HepG2 (cell line): ENCODE data around the gene PIK3R3. TPM values are rescaled to one million over a fixed set of nuclear protein-coding genes. Genes with fewer than 3 reads are reported as not detected.

Experiments
- CAMTA2 ChIP-seq: sonication (generic); formaldehyde crosslinking; IDR thresholded peaks from 2 replicates; pipeline ENCODE4 v1.4.0; 2020; ENCODE audit warnings: mild to moderate bottlenecking, missing genetic modification reagents, borderline replicate concordance
- CREB1 ChIP-seq, 2 experiments: fragments of 450-650 bp in 1 of 2; IDR thresholded peaks; 2 replicates each; pipeline ENCODE4 v1.6.1; 2016 to 2017; ENCODE audit warnings: control low read depth in 1 of 2, mild to moderate bottlenecking in 1 of 2, missing compliant biosample characterization in 1 of 2, missing genetic modification characterization in 1 of 2
- DPF2 ChIP-seq: sonication (generic); formaldehyde crosslinking; IDR thresholded peaks from 2 replicates; pipeline ENCODE4 v1.4.0; 2020; ENCODE audit warnings: mild to moderate bottlenecking, low read depth, missing genetic modification reagents, borderline replicate concordance
- FOXC1 ChIP-seq: sonication (generic); formaldehyde crosslinking; IDR thresholded peaks from 2 replicates; pipeline ENCODE4 v1.8.0; 2022; ENCODE audit warnings: mild to moderate bottlenecking, missing genetic modification reagents, borderline replicate concordance
- GATAD2A ChIP-seq: IDR thresholded peaks from 2 replicates; pipeline ENCODE4 v1.6.1; 2016
- GLI4 ChIP-seq: sonication (generic); formaldehyde crosslinking; IDR thresholded peaks from 2 replicates; pipeline ENCODE4 v1.5.1; 2020; ENCODE audit warnings: missing genetic modification reagents, mild to moderate bottlenecking, moderate library complexity, borderline replicate concordance
- NR1H2 ChIP-seq: sonication (generic); formaldehyde crosslinking; IDR thresholded peaks from 2 replicates; pipeline ENCODE4 v1.8.1; 2022; ENCODE audit warnings: low read depth, missing genetic modification reagents, borderline replicate concordance
- PTBP1 ChIP-seq: fragments of 200-400 bp; formaldehyde crosslinking; IDR thresholded peaks from 2 replicates; pipeline ENCODE4 v1.6.1; 2018; ENCODE audit warnings: low read length, low read depth; ENCODE audit not compliant: poor library complexity, severe bottlenecking
- ZNF879 ChIP-seq: sonication (generic); formaldehyde crosslinking; IDR thresholded peaks from 2 replicates; pipeline ENCODE4 v1.8.1; 2023; ENCODE audit warnings: missing genetic modification reagents
- polyA plus RNA-seq, 8 experiments: library from polyadenylated mRNA; depleted of rRNA in 3 of 8; stranded (reverse) in 7 of 8; unstranded in 1 of 8; fragments of >200 nt; fragmentation: Illumina TruSeq in 4 of 8; extraction: Trizol in 4 of 8; gene quantifications; 2 replicates each; pipeline versions ENCODE4 v1.2.1 to v1.2.3, GENCODE V29; 2011 to 2016; ENCODE audit warnings: low read depth in 4 of 8, missing spikeins in 1 of 8, mixed read lengths in 1 of 8; ENCODE audit not compliant: insufficient read depth in 1 of 8
- total RNA-seq, 5 experiments: library from RNA; depleted of rRNA; stranded (reverse); fragments of >200 nt; fragmentation: Illumina TruSeq; extraction: Trizol; gene quantifications; 2 replicates each; pipeline ENCODE4 v1.2.3, GENCODE V29; 2016; ENCODE audit warnings: low read depth in 1 of 5
- TF ChIP-seq, protein P1 (sequence below): sonication (generic); formaldehyde crosslinking; IDR thresholded peaks from 2 replicates; pipeline ENCODE4 v1.4.0; 2020; ENCODE audit warnings: missing genetic modification reagents, mild to moderate bottlenecking, borderline replicate concordance
- TF ChIP-seq, protein P2 (sequence below): sonication (generic); formaldehyde crosslinking; IDR thresholded peaks from 2 replicates; pipeline ENCODE4 v1.4.0; 2020; ENCODE audit warnings: missing genetic modification reagents, borderline replicate concordance
- TF ChIP-seq, protein P3 (sequence below): sonication (generic); formaldehyde crosslinking; IDR thresholded peaks from 2 replicates; pipeline ENCODE4 v1.5.0; 2020; ENCODE audit warnings: mild to moderate bottlenecking, missing genetic modification reagents
- TF ChIP-seq, protein P4 (sequence below): IDR thresholded peaks from 2 replicates; pipeline ENCODE4 v1.4.0; 2020; ENCODE audit warnings: mild to moderate bottlenecking, missing genetic modification reagents
- TF ChIP-seq, protein P5 (sequence below): sonication (generic); formaldehyde crosslinking; IDR thresholded peaks from 2 replicates; pipeline ENCODE4 v1.4.0; 2020; ENCODE audit warnings: mild to moderate bottlenecking, missing genetic modification reagents

The PIK3R3 gene
- total and polyA plus RNA-seq, 2 of the 13 experiments (the other 11 are each of a cell fraction or from before 2014, with no cell fraction given): 0.37 to 6.9 TPM

DNA sequence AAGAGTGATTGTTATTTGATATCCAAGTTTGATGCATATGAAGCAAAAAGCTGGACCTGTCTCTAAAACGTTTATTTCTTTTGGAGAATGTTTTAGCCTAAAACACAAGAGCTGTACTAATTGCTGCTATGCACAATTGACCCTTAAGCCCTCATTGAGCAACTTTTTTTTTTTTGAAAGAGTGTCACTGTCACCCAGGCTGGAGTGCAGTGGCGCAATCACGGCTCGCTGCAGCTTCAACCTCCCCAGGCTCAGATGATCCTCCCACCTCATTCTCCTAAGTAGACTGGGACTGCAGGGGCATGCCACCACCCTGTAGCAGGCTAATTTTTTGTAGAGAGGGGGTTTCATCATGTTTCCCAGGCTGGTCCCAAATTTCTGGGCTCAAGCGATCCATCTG lies 129.1 kb downstream of the PIK3R3 start (continued):
- TF ChIP-seq ZNF879 (CRISPR knock-in tag) (no peak), DPF2 (0 out of 2 replicates have a peak, but pooled peaks have one; percentile 34), FOXC1 (CRISPR knock-in tag) (0 out of 2 replicates have a peak, but pooled peaks have one; percentile 26), PTBP1 (no peak), NR1H2 (CRISPR knock-in tag) (no peak), CAMTA2 (no peak), GATAD2A (CRISPR knock-in tag) (peak; percentile 68), GLI4 (CRISPR knock-in tag) (no peak), CREB1 (IDR thresholded peaks at IDR 0.05) (no peak), CREB1 (CRISPR knock-in tag; IDR thresholded peaks at IDR 0.05) (peak; percentile 68)
- TF ChIP-seq, protein P1, sequence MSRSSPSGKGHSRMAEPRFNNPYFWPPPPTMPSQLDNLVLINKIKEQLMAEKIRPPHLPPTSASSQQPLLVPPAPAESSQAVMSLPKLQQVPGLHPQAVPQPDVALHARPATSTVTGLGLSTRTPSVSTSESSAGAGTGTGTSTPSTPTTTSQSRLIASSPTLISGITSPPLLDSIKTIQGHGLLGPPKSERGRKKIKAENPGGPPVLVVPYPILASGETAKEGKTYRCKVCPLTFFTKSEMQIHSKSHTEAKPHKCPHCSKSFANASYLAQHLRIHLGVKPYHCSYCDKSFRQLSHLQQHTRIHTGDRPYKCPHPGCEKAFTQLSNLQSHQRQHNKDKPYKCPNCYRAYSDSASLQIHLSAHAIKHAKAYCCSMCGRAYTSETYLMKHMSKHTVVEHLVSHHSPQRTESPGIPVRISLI (CRISPR knock-in tag): peak; percentile 98
- TF ChIP-seq, protein P2, sequence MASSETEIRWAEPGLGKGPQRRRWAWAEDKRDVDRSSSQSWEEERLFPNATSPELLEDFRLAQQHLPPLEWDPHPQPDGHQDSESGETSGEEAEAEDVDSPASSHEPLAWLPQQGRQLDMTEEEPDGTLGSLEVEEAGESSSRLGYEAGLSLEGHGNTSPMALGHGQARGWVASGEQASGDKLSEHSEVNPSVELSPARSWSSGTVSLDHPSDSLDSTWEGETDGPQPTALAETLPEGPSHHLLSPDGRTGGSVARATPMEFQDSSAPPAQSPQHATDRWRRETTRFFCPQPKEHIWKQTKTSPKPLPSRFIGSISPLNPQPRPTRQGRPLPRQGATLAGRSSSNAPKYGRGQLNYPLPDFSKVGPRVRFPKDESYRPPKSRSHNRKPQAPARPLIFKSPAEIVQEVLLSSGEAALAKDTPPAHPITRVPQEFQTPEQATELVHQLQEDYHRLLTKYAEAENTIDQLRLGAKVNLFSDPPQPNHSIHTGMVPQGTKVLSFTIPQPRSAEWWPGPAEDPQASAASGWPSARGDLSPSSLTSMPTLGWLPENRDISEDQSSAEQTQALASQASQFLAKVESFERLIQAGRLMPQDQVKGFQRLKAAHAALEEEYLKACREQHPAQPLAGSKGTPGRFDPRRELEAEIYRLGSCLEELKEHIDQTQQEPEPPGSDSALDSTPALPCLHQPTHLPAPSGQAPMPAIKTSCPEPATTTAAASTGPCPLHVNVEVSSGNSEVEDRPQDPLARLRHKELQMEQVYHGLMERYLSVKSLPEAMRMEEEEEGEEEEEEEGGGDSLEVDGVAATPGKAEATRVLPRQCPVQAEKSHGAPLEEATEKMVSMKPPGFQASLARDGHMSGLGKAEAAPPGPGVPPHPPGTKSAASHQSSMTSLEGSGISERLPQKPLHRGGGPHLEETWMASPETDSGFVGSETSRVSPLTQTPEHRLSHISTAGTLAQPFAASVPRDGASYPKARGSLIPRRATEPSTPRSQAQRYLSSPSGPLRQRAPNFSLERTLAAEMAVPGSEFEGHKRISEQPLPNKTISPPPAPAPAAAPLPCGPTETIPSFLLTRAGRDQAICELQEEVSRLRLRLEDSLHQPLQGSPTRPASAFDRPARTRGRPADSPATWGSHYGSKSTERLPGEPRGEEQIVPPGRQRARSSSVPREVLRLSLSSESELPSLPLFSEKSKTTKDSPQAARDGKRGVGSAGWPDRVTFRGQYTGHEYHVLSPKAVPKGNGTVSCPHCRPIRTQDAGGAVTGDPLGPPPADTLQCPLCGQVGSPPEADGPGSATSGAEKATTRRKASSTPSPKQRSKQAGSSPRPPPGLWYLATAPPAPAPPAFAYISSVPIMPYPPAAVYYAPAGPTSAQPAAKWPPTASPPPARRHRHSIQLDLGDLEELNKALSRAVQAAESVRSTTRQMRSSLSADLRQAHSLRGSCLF (CRISPR knock-in tag): no peak
- TF ChIP-seq, protein P3, sequence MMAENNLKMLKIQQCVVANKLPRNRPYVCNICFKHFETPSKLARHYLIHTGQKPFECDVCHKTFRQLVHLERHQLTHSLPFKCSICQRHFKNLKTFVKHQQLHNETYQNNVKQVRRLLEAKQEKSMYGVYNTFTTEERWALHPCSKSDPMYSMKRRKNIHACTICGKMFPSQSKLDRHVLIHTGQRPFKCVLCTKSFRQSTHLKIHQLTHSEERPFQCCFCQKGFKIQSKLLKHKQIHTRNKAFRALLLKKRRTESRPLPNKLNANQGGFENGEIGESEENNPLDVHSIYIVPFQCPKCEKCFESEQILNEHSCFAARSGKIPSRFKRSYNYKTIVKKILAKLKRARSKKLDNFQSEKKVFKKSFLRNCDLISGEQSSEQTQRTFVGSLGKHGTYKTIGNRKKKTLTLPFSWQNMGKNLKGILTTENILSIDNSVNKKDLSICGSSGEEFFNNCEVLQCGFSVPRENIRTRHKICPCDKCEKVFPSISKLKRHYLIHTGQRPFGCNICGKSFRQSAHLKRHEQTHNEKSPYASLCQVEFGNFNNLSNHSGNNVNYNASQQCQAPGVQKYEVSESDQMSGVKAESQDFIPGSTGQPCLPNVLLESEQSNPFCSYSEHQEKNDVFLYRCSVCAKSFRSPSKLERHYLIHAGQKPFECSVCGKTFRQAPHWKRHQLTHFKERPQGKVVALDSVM (CRISPR knock-in tag): no peak
- TF ChIP-seq, protein P4, sequence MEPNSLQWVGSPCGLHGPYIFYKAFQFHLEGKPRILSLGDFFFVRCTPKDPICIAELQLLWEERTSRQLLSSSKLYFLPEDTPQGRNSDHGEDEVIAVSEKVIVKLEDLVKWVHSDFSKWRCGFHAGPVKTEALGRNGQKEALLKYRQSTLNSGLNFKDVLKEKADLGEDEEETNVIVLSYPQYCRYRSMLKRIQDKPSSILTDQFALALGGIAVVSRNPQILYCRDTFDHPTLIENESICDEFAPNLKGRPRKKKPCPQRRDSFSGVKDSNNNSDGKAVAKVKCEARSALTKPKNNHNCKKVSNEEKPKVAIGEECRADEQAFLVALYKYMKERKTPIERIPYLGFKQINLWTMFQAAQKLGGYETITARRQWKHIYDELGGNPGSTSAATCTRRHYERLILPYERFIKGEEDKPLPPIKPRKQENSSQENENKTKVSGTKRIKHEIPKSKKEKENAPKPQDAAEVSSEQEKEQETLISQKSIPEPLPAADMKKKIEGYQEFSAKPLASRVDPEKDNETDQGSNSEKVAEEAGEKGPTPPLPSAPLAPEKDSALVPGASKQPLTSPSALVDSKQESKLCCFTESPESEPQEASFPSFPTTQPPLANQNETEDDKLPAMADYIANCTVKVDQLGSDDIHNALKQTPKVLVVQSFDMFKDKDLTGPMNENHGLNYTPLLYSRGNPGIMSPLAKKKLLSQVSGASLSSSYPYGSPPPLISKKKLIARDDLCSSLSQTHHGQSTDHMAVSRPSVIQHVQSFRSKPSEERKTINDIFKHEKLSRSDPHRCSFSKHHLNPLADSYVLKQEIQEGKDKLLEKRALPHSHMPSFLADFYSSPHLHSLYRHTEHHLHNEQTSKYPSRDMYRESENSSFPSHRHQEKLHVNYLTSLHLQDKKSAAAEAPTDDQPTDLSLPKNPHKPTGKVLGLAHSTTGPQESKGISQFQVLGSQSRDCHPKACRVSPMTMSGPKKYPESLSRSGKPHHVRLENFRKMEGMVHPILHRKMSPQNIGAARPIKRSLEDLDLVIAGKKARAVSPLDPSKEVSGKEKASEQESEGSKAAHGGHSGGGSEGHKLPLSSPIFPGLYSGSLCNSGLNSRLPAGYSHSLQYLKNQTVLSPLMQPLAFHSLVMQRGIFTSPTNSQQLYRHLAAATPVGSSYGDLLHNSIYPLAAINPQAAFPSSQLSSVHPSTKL (CRISPR knock-in tag): peak; percentile 48
- TF ChIP-seq, protein P5, sequence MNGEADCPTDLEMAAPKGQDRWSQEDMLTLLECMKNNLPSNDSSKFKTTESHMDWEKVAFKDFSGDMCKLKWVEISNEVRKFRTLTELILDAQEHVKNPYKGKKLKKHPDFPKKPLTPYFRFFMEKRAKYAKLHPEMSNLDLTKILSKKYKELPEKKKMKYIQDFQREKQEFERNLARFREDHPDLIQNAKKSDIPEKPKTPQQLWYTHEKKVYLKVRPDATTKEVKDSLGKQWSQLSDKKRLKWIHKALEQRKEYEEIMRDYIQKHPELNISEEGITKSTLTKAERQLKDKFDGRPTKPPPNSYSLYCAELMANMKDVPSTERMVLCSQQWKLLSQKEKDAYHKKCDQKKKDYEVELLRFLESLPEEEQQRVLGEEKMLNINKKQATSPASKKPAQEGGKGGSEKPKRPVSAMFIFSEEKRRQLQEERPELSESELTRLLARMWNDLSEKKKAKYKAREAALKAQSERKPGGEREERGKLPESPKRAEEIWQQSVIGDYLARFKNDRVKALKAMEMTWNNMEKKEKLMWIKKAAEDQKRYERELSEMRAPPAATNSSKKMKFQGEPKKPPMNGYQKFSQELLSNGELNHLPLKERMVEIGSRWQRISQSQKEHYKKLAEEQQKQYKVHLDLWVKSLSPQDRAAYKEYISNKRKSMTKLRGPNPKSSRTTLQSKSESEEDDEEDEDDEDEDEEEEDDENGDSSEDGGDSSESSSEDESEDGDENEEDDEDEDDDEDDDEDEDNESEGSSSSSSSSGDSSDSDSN (CRISPR knock-in tag): no peak
